Measurements from ENCODE around the gene ALMS1.
"Not testable (repeated sequence)": the region's sequence is repeated elsewhere in the genome, so short reads cannot be mapped to it uniquely, and the experiment has no call there.

ALMS1 gene

GRCh38 chr2:73516033-73516432 is 130.4 kb downstream of the ALMS1 start:
- no peak for DNase-seq (ENCODE audit: low spot score)

- no peak for DNase-seq (ENCODE audit: low spot score)
Observed at GRCh38 chr2:73528688-73529087, 143.1 kb downstream of the ALMS1 start.

GRCh38 chr2:73530773-73531172 is 145.1 kb downstream of the ALMS1 start:
- DNase-seq (ENCODE audit: low spot score): not testable (repeated sequence)

- no peak for DNase-seq (ENCODE audit: low spot score)
Observed at GRCh38 chr2:73532381-73532780, 146.7 kb downstream of the ALMS1 start.

GRCh38 chr2:73536133-73536840 is 150.7 kb downstream of the ALMS1 start:
- no peak for DNase-seq (ENCODE audit: low spot score)

DNA sequence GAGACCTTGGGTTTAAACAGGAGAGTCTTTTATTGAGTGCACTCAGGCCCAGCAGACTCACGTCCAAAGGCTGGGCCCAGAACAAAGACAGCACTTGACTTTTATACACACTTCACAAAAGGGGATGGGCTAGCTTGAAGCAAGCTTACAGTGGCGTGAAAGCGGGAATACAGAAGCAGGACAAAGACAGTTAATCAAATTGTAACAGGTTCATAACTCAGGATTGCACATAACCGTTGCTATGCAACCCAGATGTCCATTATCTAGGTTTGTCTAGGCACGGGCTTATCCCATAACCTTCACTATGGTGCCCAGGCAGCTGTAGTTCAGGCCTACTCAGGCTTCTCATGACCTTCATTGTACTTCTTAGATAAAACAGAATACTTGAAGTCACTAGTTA is 175.2 kb downstream of the ALMS1 start:
- DNase-seq (ENCODE audit: low spot score): not testable (repeated sequence)

GRCh38 chr2:73561422-73561821 is 175.8 kb downstream of the ALMS1 start:
- DNase-seq (ENCODE audit: low spot score): no peak

GRCh38 chr2:73564986-73565385 is 179.3 kb downstream of the ALMS1 start:
- no peak for DNase-seq (ENCODE audit: low spot score)

DNA sequence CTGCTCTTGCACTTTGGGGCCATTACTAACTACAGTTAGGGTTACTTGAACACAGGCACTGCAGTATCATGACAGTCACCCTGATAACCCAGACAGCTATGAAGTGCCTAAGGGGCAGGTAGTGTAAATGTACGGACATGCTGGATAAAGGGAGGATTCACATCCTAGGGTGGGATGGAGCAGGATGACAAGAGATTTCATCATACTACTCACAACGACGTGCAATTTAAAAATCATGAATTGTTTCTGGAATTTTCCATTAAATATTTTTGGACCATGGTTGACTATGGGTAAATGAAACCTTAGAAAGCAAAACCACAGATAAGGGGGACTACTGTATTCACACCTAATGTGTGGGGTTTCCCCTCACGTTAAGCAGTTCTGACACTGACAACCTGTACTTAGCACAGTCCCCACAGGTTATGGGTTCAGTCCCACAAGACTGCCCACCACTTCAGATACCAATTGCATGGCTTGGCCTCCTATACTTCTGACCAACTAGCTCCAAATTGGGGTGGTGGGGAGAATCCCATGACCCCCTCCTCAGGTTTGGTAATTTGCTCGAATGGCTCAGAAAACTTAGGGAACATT is 180.7 kb downstream of the ALMS1 start:
- DNase-seq (ENCODE audit: low spot score): no peak

- no peak for DNase-seq (ENCODE audit: low spot score)
Observed at GRCh38 chr2:73575261-73575660, 189.6 kb downstream of the ALMS1 start.

- DNase-seq (ENCODE audit: low spot score): no peak
Observed at GRCh38 chr2:73582364-73582763, 196.7 kb downstream of the ALMS1 start.

DNA sequence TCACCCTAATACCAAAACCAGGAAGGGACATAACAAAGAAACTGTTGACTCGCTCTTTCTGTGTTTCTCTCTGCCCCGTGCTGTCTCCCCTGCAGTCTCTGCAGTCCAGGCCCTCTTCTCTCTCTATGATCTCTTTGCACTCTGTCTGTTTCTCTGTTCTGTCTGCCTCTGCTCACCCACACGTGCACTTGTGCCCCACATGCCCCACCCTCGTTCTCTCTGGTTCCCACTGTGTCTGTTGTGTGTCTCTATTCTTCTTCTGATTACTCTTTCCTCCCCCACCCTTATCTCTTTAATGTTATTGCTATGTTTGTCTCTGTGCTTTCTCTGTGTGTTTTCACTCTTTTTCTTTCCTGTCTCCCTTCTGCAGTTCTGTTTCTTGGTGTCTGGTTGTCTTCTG is 202.5 kb downstream of the ALMS1 start:
- no peak for DNase-seq (ENCODE audit: low spot score)

DNA sequence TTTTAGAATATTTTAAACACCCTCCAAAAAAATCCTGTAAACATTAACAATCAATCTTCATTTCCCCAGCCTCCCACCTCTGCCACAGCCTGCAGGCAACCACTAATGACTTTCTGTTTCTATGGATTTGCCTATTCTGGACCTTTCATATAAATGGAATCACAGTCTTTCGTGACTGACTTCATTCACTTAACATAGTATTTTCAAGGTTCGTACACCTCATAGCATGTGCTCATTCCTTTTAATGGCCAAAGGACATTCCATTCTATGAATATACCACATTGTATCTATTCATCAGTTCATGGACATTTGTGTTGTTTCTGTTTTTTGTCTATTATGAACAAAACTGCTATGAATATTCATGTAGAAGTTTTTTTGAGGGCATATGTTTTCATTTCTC is 208.0 kb downstream of the ALMS1 start:
- no peak for DNase-seq (ENCODE audit: low spot score)

DNA sequence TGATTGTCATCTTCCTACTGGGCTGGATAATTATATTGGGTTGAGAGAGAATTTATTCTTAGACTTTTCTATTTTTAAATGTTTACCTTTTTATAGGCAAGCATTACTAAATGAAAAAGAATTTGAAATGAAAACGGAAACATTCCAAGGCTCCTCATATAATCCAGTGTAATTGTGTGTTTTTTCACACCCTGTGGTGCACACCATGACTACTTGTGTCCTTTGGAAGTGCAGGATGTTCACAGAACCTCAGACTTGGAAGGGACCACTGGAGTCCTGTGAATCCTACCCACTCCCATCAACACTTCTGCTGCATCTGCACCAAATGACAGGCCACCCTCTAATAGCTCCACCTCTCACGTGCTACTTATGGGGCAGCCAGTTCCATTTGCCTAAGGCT is 208.6 kb downstream of the ALMS1 start:
- no peak for DNase-seq (ENCODE audit: low spot score)

- no peak for DNase-seq (ENCODE audit: low spot score)
Observed at GRCh38 chr2:73601780-73602179, 216.1 kb downstream of the ALMS1 start.

- DNase-seq (ENCODE audit: low spot score): not testable (repeated sequence)
Observed at GRCh38 chr2:73603099-73603588, 217.5 kb downstream of the ALMS1 start.

GRCh38 chr2:73604589-73604988 is 219.0 kb downstream of the ALMS1 start:
- not testable (repeated sequence) for DNase-seq (ENCODE audit: low spot score)

DNA sequence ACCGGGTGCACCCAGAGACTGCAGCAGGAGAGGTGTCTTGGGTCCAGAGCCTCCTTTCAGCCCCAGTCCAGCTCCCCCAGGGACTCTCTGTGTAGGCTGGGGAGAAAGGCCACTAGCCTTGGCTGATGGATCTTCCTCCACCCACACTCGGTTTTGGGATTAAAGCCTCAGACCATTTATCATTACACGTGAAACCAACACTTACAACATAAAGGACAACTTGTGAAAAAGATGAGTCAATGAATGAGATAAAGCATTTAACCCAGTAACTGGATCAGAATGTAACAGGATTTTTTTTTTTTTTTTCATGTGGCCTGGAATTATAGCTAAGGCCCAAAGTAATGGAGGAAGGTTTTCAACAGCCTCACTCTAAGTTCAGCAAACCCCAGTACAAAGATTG is 224.5 kb downstream of the ALMS1 start:
- DNase-seq (ENCODE audit: low spot score): no peak

DNA sequence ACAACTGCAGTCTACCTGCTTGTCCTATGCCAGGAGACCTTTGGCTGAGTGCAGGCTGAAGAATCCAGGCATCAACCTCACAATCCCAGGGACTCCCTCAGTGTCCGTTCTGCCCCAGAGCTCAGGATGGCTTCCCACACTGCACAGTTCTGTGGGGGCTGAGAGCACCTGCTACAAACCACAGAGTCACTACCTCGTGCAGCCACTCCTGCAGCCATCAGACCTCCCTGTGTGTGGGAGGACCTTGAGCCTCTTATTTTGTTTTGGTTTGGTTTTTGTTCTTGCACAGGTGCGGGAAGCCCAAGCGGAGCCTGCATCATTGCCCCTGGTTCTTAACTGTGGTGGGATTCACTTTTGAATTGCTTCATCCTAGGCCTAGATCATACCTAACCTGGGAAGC is 225.6 kb downstream of the ALMS1 start:
- no peak for DNase-seq (ENCODE audit: low spot score)

- no peak for DNase-seq (ENCODE audit: low spot score)
Observed at GRCh38 chr2:73611867-73612266, 226.2 kb downstream of the ALMS1 start.

DNA sequence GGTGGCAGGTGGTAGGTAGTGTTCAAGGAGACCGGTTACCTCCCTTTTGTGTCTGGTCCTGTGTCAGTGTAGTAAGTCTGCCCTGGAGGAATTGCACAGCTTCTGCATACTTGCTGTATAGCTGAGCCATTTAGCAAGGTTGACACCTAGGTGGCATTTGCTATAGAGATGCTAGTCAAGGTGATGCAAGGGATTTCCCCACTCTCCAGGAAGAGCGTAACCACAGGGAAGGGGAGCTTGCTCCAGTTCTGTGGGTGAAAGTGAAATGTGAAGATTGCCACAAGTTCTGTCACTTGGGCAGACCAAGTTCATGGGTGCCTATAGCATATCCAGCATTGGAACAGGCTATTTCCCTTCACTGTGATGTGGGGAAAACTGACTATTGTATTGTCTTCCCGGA is 228.5 kb downstream of the ALMS1 start:
- no peak for DNase-seq (ENCODE audit: low spot score)

GRCh38 chr2:73614997-73615396 is 229.4 kb downstream of the ALMS1 start:
- DNase-seq (ENCODE audit: low spot score): no peak

DNA sequence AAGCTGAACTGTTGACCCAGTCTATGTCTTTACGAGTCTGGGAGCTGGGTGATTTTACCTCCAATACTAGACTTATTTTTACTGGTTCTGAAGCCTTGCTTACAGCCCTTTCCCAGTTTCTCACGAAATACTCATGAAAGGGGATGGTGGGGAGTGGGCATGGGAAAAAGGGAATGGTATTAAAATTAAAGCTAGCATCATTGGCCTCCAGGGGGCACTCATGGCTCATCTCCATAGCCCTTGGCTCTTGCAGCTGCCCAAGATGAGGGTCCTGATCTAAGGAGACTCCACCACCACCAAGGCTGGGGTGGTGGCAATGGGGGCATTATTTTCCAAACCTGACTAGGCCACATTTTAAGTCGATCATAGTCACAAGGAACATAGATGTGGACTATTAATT is 234.3 kb downstream of the ALMS1 start:
- DNase-seq (ENCODE audit: low spot score): not testable (repeated sequence)

DNA sequence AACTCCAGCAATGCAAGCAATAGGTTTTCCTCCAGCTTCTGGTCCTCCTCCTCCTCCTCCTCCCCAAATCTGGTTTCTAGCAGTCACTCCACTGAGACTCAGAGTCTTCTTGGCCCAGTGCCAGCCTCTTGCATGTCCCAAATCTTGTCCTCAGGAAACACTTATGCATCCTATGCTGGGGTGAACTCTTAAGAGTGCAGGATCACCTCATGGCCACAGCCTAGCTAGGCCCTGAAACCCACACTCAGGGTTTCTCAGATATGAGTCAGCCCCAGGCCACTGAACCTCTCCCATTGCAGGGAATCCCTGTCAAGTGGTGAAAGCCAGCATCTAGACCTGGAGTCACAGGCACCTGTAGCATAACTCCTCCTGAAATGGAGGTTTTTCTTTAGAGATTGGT is 238.4 kb downstream of the ALMS1 start:
- DNase-seq (ENCODE audit: low spot score): not testable (repeated sequence)

Measured in CD4-positive, alpha-beta T cell treated with Interleukin-15 for 4 hours (primary cell).